ENCODE results near the gene TYRO3.

DNA sequence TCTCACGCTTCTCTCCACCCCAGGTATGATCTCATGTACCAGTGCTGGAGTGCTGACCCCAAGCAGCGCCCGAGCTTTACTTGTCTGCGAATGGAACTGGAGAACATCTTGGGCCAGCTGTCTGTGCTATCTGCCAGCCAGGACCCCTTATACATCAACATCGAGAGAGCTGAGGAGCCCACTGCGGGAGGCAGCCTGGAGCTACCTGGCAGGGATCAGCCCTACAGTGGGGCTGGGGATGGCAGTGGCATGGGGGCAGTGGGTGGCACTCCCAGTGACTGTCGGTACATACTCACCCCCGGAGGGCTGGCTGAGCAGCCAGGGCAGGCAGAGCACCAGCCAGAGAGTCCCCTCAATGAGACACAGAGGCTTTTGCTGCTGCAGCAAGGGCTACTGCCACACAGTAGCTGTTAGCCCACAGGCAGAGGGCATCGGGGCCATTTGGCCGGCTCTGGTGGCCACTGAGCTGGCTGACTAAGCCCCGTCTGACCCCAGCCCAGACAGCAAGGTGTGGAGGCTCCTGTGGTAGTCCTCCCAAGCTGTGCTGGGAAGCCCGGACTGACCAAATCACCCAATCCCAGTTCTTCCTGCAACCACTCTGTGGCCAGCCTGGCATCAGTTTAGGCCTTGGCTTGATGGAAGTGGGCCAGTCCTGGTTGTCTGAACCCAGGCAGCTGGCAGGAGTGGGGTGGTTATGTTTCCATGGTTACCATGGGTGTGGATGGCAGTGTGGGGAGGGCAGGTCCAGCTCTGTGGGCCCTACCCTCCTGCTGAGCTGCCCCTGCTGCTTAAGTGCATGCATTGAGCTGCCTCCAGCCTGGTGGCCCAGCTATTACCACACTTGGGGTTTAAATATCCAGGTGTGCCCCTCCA, 19.1 kb downstream of the TYRO3 start:
- TF ChIP-seq CTCF (IDR thresholded peaks at IDR 0.05): no peak
- no peak for TF ChIP-seq POLR2A (IDR thresholded peaks at IDR 0.05)

All from testis (tissue), 2 donors.